C4-2B (cell line): ENCODE data around the gene SRRM4.

Source experiments
- ZFX ChIP-seq: fragments of 450-650 bp; IDR thresholded peaks from 2 replicates; pipeline ENCODE4 v1.6.1; 2017
- TF ChIP-seq, protein P1 (sequence below): fragments of 450-650 bp; conservative IDR thresholded peaks from 2 replicates; pipeline ENCODE4 v1.5.1; 2017; ENCODE audit warnings: mild to moderate bottlenecking

GRCh38 chr12:119044094-119044493, 62.8 kb downstream of the SRRM4 start:
- TF ChIP-seq, protein P1, sequence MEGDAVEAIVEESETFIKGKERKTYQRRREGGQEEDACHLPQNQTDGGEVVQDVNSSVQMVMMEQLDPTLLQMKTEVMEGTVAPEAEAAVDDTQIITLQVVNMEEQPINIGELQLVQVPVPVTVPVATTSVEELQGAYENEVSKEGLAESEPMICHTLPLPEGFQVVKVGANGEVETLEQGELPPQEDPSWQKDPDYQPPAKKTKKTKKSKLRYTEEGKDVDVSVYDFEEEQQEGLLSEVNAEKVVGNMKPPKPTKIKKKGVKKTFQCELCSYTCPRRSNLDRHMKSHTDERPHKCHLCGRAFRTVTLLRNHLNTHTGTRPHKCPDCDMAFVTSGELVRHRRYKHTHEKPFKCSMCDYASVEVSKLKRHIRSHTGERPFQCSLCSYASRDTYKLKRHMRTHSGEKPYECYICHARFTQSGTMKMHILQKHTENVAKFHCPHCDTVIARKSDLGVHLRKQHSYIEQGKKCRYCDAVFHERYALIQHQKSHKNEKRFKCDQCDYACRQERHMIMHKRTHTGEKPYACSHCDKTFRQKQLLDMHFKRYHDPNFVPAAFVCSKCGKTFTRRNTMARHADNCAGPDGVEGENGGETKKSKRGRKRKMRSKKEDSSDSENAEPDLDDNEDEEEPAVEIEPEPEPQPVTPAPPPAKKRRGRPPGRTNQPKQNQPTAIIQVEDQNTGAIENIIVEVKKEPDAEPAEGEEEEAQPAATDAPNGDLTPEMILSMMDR, result no peak
- no peak for TF ChIP-seq ZFX
